GM21576 (cell line): Measurements from ENCODE around the gene MST1R.
"Not testable (repeated sequence)": the region's sequence is repeated elsewhere in the genome, so short reads cannot be mapped to it uniquely, and the experiment has no call there.

ENCODE experiments used
- ATAC-seq: cut with Tn5 transposase; IDR thresholded peaks from one replicate; pipeline ENCODE4 v1.9.1; 2021; ENCODE audit warnings: mild to moderate bottlenecking, moderate library complexity; ENCODE audit not compliant: unreplicated experiment

Gene MST1R

GRCh38 chr3:49912881-49913281 is 9.2 kb upstream of the MST1R start:
- no peak for ATAC-seq

GRCh38 chr3:49911611-49912010 is 7.9 kb upstream of the MST1R start:
- no peak for ATAC-seq

DNA sequence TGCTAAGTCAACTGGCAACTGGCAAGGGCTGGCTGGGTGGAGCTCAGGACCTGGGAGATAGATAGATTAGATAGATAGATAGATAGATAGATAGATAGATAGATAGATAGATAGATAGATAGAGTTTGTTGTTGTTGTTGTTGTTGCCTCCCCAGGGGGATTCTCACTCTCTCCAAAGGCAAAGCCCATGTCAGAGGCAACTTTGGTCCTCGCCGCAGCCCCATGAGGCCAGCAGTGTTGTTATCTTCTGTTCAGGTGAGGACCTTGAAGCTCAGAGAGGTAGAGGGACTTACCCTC is 7.4 kb upstream of the MST1R start:
- no peak for ATAC-seq

DNA sequence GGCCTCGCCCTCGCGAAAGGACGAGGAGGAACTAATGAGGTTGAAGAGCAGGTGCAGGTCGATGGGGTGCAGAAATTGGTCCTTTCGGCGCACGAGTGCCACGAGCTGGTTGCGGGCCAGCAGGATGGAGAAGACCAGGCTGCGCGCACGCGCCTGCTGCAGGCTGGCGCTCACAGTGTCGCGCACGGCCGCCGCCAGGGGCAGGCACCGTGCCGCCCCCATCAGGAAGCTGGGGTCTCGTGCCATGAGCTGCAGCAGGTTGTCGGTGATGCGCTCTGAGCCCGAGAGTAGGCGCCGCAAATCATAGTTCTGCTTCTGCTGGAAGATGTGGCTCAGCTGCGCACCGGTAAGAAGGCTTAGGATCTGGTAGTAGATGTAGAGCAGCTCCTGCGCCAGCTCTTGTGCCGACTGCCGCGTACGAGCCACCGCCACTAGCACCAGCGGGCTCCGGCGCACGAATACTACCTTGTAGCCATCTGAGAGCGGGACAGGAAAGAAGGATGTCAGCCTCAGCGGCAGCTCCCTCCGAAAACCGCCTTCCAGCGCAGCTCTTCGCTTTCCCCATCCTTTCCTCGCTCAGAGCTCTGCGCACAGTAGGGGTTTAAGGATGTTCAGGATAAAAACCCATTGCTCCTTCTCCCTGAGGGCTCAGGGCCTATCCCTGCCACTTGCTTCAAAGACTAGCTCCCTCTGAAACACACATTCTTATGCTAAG is 6.9 kb upstream of the MST1R start:
- ATAC-seq, result no peak

DNA sequence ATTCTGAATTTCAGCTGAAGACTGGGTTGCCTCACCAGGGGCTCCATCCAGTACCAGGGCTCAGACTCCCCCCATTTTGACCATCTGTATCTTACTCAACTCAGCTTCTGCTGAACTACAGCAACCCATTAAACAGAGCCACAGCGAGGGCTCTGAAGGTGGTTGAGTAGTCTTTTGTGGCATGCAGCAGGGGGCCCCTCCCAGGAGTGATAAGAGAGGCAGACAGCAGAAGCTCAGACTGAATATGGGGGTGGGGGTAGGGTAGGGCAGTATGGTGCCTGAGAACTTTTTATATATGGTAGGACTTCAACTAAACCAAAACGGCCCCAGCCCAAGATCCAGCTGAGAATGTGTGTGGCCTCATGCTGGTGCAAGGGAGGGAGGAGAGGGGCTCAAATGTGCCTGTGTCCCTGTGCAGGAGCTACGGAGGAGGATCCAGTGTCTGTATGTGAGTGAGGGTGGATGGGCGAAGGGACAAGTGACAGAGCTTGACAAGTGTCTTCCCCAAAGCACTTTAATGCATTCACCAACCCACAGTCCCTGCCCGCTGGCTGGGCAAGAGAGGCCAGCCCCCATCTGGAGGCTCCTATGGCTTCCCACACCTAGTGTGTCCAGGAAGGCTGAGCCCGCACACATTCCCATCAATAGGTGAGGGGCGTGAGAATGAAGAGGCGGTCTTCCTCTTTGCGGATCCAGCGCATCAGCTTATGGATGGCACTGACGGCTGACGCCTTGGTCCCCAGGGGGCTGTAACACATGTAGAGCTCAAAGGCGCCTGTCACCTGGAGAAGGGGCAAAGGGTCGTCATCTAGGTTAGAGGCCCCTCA is 4.9 kb upstream of the MST1R start:
- ATAC-seq, result no peak

GRCh38 chr3:49906073-49906743 is 2.5 kb upstream of the MST1R start:
- ATAC-seq, result no peak

- not testable (repeated sequence) for ATAC-seq
These were observed 775 bp upstream of the MST1R start for GRCh38 chr3:49904448-49904847.

- no peak for ATAC-seq
These were observed 945 bp downstream of the MST1R start for GRCh38 chr3:49902511-49903345.

DNA sequence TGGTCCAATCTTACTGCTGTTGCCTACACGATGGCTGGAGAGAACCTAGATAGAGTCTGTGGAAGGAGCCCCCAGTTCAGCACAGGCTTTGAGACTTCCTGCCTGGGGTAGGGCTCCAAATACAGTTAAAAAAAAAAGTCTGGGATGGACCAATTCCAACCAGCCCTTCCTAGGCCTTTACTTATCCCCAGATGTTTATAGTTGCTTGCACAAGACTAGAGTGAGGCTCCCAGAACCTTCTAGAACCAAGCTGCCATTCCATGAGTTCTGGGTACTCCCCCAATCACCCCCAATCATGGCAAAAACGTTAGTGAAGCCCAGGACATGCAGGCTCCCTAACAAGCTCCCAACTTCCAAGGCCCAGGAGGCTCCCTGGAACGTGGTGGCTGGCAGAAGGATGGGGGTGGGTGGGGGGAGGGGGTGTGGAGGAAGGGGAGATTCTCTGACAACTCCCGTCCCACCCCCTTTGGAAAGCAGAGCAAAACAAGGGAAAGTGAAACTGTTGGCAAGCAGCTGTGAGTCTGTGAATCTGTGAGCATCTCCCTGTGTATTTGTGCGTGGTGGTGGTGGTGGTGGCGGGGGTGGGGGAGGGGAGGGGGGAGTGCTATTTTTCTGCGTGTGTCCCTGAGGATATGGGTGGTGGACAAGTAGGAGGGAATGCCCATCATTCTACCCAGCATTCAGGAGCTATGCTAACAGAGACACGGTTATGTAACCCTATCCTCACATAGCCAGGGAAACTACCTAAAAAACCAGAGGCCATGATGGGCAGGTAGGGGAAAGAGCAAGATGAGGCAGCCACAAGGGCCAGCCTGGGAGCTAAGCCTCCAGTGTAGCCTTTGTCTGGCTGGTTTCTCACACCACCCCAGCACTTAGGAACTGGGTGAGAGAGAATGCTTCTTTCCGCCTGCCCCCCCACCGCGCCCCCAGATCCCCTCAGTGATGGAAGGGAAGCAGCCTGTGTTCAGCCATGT is 2.0 kb downstream of the MST1R start:
- no peak for ATAC-seq

DNA sequence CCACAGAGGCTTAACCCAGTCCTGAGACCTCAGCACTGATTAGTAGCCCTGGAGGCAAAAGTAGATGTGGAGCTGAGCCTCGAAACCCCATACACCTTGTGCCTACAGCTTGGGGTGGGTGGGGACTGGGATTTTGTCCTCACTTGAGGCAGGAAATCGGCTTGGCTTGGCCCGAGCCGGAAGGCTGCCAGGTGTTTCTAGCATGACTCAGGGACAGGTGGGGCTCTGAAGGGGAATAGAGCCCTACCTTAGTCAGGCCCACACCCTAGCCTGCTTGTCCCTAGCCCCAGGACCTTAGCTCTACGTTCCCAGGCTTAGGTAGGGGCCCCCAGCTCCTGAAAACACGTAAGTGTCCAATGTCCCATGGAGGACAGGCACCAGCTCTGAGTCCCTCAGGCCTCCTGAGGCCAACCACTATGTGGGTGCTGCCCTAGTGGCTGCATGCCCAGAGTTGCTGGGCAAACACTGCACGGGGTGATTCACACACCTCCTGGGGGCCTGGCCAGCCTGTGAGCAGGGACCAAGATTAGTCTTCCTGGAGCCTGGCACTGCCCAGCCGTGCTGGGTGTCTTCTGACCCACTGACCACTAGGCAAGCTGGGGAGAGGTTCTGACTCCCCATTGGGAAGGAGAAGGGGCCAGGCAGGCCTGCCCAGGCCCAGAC is 3.1 kb downstream of the MST1R start:
- ATAC-seq, result no peak

DNA sequence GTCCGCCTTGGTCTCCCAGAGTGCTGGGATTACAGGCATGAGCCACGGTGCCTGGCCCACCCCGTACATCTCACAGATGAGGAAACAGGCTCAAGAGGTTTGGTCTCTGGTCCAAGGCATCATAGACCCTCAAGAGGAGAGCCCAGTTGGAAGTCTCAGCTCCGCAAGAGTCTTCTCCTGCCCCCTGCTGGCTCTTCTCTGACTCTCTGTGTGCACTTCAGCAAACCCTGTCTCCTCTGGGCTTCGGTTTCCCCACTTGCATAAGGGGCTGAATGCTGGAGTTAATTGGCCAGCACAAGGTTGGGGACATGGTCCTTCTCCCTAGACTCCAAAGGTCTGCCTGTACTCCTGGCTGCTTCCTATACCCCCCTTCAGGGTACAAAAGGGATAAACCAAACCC is 3.9 kb downstream of the MST1R start:
- no peak for ATAC-seq

GRCh38 chr3:49898991-49899390 is 4.7 kb downstream of the MST1R start:
- ATAC-seq, result no peak

GRCh38 chr3:49896345-49896744 is 7.3 kb downstream of the MST1R start:
- ATAC-seq, result no peak

DNA sequence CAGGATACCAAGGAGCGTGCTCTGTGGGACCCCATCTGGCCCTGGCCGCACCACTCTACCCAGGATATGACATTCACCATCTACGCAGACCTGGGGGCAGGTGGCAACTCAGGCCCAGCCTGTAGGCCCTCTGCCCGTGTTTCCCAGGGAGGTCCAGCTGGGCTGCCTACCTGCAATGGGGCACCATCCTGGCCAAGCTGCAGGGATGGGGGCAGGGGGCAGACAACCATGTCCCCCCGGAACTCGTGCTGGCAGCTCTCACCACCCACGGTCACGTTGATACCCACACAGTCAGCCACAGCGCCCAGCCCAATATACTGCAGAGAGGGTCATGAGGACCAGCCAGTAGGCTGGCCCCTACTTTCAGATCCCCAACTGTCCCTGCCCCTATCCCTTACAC is 7.9 kb downstream of the MST1R start:
- no peak for ATAC-seq

DNA sequence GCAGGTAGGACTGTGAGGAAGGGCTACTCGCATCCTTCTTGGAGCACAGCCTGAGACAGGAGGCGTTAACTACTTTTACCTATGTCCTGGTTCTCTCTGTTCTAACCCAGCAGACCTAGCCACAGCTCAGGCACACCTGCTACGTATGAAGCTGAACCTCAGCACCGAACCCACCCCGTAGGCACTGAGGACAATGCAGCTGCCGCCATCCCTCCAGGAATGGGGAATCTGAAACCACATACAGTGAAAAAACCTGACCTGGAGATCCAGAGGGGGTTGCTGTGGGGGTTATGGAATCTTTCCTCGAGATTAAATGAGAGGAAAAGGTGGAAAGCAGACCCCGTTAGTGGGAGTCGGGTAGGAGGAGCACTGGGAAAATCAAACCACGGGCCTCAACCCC is 14.4 kb downstream of the MST1R start:
- no peak for ATAC-seq

DNA sequence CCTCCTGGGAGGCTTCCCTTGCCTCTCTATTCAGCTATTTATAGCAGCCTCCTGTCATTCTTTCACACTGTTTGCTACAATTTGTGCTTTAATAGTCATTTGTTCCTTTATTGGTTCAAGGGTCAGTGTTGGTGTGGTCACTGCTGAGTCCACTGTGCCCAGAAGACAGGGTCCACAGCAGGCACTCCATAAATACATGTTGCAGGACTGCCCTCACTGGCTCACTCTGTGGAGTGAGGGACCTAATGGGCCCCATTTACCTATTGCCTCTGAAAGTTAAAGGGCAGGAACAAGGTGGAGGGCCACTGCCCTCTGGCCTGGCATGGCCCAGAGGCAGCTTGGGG is 16.8 kb downstream of the MST1R start:
- no peak for ATAC-seq

GRCh38 chr3:49883998-49884397 is 19.7 kb downstream of the MST1R start:
- ATAC-seq, result no peak

DNA sequence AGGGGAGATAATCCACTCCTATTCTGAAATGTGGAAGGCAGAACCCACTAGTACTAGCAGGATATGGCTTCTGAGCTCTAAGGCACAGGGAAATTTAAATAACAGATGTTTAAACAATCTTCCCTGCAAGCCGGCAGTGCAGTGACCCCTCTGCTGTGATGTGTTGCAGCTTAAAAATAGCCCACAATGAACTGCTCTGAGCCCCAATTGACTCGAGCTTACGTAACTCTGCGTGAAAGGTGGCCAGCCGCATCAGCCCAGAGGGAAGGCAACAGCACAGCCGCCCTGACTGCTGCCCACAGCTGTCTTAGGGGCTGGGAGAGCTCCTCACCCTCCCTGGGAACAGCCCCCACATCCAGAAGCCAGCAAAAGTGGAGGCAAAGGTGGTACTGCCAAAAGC is 21.5 kb downstream of the MST1R start:
- no peak for ATAC-seq

- ATAC-seq, result no peak
These were observed 22.9 kb downstream of the MST1R start for GRCh38 chr3:49880581-49881315.
